Breast epithelium (tissue), 3 donors: ENCODE measurements around the gene CADM2.

ENCODE experiments used
- CTCF ChIP-seq, 3 donors: fragments of 450-650 bp; IDR thresholded peaks; one replicate each; pipeline ENCODE4 v1.5.1; 2016 to 2017; ENCODE audit warnings: antibody characterized with exemption in 3 of 3, mild to moderate bottlenecking in 3 of 3, moderate library complexity in 3 of 3
- POLR2A ChIP-seq: fragments of 450-650 bp; IDR thresholded peaks from one replicate; pipeline ENCODE4 v1.6.1; 2016; ENCODE audit warnings: antibody characterized with exemption, mild to moderate bottlenecking, moderate library complexity
- POLR2AphosphoS5 ChIP-seq, 3 donors: sonication (generic); formaldehyde crosslinking; IDR thresholded peaks; one replicate each; pipeline ENCODE4 v1.6.1; 2017; ENCODE audit warnings: antibody characterized with exemption in 3 of 3

DNA sequence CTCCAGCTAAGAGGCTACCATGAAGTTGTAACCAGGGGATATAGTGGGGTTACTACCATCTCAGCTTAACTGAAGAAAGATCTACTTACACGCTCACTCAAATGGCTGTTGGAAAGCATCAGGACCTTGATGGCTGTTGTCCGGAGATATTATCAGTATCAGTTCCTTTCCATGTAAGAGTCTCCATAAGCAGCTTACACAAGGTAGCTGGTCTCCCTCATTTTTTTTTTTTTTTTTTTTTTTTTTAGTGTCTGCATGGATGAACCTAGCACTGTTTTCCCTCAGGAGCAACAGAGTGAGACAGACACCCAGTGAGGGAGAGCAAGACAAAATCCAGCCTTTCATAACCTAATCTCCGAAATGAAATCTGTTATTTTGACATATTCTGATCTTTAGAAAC, 230.9 kb downstream of the CADM2 start:
- no peak for TF ChIP-seq CTCF (IDR thresholded peaks at IDR 0.05)
- no peak for TF ChIP-seq POLR2A
- no peak for TF ChIP-seq POLR2AphosphoS5 (IDR thresholded peaks at IDR 0.05)
